ENCODE data around the gene RASD2. TPM values are rescaled to one million over a fixed set of nuclear protein-coding genes. Genes with fewer than 3 reads are reported as not detected.

Gene RASD2
- polyA plus RNA-seq, 1 experiment = 1.2 TPM

DNA sequence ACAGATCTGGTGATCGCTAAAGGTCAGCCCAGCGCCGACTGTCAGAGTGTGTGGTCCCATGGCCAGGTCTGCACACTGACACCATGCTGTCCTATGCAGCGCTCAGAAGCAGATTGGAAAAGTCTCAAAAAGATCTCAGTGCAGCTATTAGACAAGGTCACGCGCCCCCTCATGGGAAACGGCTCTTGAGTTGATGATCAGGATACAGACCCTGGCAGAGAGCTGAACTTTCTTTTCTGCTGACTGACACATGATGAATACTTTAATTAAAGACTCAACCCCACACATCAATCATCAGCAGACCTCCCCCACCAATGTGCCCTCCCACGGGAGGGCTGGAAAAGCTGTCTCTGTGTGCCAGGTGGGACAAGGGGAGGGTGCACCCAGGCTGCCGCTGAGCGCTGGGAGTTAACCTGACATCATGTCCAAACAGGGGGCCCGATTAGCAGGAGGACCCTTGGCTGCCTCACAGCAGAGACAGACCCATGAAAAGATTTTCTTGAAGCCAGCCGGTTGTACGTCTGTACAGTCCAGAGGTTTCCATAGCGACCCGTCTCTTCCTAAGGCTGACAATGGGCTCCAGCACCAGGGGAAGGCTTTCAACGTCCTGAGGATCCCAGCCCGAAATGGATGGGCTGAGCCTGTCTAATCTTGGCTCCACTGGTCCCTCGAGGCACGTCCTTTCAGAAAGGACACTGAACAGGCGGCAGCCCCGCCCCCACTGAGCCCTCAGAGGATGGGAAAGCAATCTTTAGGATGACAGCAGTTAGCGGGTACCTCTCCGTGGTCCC lies 26.9 kb downstream of the RASD2 start:
- no peak for DNase-seq (ENCODE audit: low read depth)
- CTCF ChIA-PET = no interaction called here
- POLR2A ChIA-PET = no interaction called here

DNA sequence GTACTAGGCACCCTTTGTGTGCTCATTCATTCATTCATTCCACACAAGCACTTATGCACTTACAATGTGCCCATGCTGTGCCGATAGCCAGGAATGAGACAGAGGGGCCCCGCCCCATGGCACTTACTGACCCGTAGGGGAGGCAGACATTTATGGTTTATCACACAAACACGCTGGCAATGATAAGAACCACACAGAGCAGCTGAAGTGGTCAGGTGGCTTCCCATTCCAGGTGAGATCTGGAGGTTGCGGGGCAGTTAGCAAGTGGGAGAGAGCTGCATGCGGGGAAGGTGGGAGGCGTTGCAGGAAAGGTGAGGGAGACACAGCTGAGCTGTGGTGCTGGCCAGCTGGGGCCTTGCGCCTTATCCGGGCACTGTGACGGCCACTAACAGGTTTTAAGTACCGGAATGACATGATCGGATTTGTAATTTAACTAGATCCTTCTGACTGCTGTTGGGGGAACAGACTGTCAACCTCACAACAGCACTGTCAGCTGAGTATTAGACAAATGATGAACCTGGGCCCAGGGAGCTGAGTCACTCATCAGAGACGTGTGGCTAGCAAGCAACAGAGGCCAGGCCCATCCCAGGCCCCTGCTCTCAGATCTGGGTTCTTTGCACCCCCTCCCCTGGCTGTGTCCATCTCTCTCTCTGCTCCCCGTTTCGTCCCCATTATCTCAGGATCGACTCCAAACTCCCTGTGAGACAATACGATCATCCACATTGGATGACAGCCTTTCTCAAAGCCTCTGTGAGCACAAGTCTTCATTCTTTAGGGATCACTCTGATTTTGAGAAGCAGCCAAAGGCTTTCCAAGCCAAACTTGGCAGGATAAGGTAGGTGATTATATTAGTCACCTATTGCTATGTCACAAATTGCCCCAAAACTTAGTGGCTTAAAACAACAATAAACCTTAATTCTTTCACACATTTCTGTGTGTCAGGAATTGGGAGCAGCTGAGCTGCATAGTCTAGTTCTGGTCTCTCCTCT lies 28.4 kb downstream of the RASD2 start:
- TF ChIP-seq, protein P1, sequence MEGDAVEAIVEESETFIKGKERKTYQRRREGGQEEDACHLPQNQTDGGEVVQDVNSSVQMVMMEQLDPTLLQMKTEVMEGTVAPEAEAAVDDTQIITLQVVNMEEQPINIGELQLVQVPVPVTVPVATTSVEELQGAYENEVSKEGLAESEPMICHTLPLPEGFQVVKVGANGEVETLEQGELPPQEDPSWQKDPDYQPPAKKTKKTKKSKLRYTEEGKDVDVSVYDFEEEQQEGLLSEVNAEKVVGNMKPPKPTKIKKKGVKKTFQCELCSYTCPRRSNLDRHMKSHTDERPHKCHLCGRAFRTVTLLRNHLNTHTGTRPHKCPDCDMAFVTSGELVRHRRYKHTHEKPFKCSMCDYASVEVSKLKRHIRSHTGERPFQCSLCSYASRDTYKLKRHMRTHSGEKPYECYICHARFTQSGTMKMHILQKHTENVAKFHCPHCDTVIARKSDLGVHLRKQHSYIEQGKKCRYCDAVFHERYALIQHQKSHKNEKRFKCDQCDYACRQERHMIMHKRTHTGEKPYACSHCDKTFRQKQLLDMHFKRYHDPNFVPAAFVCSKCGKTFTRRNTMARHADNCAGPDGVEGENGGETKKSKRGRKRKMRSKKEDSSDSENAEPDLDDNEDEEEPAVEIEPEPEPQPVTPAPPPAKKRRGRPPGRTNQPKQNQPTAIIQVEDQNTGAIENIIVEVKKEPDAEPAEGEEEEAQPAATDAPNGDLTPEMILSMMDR (IDR thresholded peaks at IDR 0.05; ENCODE audit: insufficient read depth, low read depth, low read length) = no peak
- ChIA-PET CTCF (interaction anchor here (0.9 to 2.2 kb wide), 4 partner anchors 15 to 143 kb away, joined by 3 to 12 read pairs (median 5); no protein-coding TSS in a partner anchor), POLR2A (no interaction called here)
- no peaks in the 10 kb centered on the region for H3K36me3 ChIP-seq (ENCODE audit: control insufficient read depth, insufficient read depth, low read length)
- DNase-seq (ENCODE audit: low read depth) = peak; percentile 26
- no peak overlapping the region for H3K4me3 ChIP-seq (ENCODE audit: low read depth, low read length)
- peaks cover 3% of the 10 kb centered on the region for H3K27me3 ChIP-seq (ENCODE audit: control insufficient read depth, insufficient read depth, low read length)

More for the DNA sequence above, 26.9 kb downstream of the RASD2 start:
- no peak overlapping the region for H3K4me3 ChIP-seq (ENCODE audit: low read depth, low read length)
- H3K27me3 ChIP-seq (ENCODE audit: control insufficient read depth, insufficient read depth, low read length) = peaks cover 3% of the 10 kb centered on the region
- no peaks in the 10 kb centered on the region for H3K36me3 ChIP-seq (ENCODE audit: control insufficient read depth, insufficient read depth, low read length)
- TF ChIP-seq, protein P1 (IDR thresholded peaks at IDR 0.05; ENCODE audit: insufficient read depth, low read depth, low read length) = no peak

DNA sequence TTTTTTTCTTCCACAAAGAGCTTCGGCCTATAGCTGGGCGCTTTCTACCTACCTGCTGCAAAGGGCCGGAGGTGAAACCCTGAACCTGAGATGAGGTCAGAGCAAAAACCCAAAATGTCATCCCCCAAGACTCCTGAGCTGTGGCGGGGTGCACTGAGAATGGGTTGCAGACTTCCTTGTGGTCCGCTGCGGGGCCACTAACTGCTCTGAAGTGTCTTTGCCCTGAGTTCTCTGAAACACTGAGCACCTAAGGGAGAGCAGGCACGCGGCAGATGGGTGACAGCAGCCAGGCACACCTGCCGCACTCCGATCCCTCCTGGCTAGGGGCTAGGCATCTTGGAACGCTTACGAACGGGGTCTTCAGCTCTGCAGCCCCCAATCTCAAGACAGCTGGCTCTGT lies 29.3 kb downstream of the RASD2 start:
- ChIA-PET CTCF (interaction anchor here (0.6 to 2.2 kb wide), 4 partner anchors 14 to 138 kb away, joined by 3 to 12 read pairs (median 5); no protein-coding TSS in a partner anchor), POLR2A (no interaction called here)
- Histone ChIP-seq H3K36me3 (ENCODE audit: control insufficient read depth, insufficient read depth, low read length) (no peaks in the 10 kb centered on the region), H3K27me3 (ENCODE audit: control insufficient read depth, insufficient read depth, low read length) (peaks cover 3% of the 10 kb centered on the region), H3K4me3 (ENCODE audit: low read depth, low read length) (no peak overlapping the region)
- DNase-seq (ENCODE audit: low read depth) = no peak
- TF ChIP-seq, protein P1 (IDR thresholded peaks at IDR 0.05; ENCODE audit: insufficient read depth, low read depth, low read length) = no peak

DNA sequence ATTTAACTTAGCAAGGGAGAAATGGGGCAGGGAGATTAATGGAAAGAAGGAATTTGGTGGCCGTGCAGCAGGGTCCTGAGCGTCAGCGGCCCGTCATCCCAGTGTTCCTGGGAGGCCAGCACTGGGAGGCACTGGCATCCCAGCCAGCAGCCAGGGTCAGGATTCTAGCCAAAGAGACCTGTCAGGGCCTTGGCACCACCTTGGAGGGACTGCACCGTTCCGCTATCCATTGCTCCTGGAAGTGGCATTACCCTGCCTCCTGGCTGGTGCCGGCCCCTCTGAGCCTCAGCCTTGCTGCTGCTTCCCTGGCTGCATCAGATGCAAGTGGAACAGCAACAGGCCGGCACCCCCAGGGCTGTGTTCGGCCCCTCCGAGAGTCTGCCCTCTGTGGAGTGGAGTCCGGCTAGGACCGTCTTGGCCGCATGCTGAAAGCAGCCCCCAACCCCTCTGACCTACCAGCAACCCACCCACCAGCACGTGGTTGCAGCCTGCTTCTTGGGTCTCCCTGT lies 30.1 kb downstream of the RASD2 start:
- TF ChIP-seq, protein P1 (IDR thresholded peaks at IDR 0.05; ENCODE audit: insufficient read depth, low read depth, low read length) = no peak
- ChIA-PET POLR2A (no interaction called here), CTCF (interaction anchor here (0.9 to 15.2 kb wide), 3 partner anchors 21 to 139 kb away, joined by 3 to 220 read pairs (median 12); no protein-coding TSS in a partner anchor)
- Histone ChIP-seq H3K27me3 (ENCODE audit: control insufficient read depth, insufficient read depth, low read length) (peaks cover 5% of the 10 kb centered on the region), H3K36me3 (ENCODE audit: control insufficient read depth, insufficient read depth, low read length) (no peaks in the 10 kb centered on the region), H3K4me3 (ENCODE audit: low read depth, low read length) (no peak overlapping the region)
- no peak for DNase-seq (ENCODE audit: low read depth)

Data from BJ (cell line).